HG02970 (cell line): ENCODE data around the gene NCOR2.
A peak's percentile ranks its signal among the peaks of the same experiment; 100 is the strongest.

Source experiments
- ATAC-seq: cut with Tn5 transposase; IDR thresholded peaks from one replicate; pipeline ENCODE4 v1.9.1; 2021; ENCODE audit warnings: mild to moderate bottlenecking, moderate library complexity, moderate number of reproducible peaks; ENCODE audit not compliant: unreplicated experiment, low FRiP score

NCOR2 gene

DNA sequence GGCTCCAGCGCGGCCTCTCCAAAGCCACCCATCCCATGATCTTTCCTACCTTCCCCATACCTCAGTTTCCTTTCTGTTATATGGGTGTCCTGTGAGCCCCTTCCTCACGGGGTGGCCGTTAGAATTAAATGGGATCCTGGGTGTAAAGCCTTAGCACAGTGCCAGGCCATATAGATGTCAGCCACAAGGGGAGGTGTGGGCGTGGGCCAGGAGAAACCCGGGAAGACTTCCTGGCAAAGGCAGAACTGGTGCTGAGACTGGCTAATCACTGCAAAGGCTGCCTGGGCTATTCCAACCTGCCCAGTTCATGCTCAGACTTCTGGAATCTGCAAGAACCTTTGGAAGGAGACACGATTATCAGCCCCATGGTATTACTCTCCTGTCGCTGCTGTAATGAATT lies 11.0 kb upstream of the NCOR2 start:
- ATAC-seq: no peak

DNA sequence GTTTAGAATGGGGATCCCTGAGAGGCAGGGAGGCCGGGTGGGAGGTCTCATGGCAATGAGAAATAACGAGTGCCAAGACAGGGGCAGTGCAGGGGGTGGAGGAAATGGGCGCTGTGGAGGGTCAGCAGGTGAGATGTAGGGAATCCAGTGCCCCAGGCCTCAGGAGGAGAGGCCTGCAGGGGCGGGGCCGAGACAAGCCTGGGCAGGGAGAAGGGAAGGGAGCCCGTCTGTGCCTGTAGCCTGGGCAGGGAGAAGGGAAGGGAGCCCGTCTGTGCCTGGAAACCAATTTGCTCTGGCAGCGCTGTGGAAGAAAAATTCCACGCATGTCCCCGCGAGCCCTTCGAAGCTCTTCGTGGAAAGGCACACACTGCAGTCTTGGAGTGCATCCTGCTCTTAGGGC lies 10.6 kb upstream of the NCOR2 start:
- no peak for ATAC-seq

DNA sequence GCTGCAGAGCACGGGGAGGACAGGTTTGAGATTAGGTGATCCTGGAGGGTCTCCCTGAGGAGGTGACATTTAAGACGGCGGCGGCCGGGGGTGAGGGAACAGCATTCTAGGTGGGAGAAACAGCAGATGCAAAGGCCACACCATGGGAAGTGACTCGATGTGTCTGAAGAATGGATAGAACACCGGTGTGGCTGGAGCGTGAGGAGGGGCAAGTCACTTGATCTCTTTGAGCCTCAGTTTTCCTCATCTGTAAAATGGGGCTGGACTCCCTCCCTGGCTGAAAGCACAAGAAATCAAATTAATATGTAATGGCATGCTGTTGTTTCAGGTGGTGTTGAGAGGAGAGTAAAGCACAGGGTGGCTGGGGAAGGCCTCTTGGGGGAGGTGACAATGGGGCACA lies 10.0 kb upstream of the NCOR2 start:
- ATAC-seq: no peak

DNA sequence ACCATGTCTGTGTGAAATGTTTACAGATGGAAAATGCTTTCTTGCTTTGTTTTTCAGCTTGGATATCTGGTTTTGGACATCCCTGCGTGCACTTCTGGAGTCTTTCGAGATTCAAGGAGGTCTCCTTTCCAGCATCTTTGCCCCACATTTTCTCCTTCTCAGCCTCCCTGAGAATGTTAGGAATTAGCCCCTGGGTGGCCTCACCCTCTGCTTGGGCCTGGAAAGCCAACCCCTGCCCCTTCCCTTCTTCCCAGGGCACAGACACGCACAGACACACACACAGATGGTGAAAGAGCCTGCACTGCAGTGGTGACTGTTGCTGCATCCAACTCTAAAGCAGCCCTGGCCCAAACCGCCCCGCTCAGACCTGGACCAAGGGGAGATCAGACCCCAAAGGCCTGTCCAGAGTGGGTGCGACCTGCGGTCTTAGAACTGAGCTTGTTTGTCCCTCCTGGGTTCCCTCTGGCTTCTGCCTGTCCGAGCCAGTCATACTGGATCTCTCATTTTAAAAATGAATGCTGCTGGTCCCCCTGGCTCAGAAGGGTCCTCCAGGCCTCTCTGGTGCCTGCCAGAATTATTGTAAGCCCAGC lies 8.7 kb upstream of the NCOR2 start:
- no peak for ATAC-seq

DNA sequence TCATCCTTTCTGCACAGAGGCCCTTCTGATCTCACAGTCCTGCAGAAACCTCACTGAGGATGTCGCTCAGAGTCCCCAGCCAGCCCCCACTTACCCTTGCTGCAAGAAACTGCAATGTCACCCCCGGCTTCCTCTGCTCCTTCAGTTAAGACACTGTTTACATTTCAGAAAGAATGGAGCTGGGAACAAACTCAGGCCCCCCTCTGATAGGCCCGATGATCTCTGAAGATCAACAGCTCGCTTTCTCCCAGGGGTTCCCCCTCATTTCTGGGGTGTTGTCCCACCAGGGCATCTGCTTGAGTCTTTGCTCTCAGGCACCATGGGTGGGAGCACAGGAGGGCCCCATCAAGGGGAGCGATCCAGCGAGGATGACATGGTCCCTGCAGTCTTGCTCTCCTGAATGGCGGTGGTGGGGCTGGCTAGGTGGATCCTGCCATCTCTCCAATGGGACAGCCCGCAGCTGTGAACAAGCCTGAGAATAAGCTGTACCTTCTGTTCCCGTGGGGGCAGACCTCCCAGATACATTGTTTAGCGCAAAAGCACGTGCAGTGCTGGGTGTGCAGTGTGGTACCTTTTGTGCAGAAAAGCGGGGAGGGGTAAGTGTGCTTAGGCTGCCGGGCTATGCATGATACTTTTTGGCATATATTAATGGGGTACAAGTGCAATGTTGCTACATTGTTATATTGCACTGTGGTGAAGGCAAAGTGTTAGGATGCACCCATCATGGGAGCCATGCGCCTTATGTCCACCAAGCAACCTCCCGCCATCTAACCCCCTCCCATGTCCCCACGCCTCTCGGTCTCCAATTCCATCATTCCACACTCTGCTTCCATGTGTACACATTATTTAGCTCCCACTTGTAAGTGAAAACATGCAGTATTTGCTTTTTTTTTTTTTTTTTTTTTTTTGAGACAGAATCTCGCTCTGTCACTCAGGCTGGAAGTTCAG lies 6.7 kb upstream of the NCOR2 start:
- ATAC-seq: no peak

DNA sequence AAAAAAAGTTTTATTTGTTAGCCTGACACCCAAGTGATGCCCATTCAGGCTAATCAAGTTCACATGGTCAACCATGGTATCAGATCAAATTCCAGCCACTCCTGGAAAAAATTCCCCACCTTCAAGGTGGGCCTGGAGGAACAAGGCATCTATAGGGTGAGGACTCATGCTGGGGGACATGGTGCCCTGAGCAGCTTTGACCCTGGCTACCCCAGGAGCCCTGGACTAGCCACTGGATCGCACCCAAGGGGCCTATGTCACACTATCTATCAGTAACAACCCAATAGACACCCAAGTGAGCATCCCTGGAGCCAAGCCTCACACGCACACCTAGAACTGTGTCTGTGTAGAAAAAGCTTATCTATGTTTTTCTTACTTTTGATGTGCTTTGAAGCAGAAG lies 4.1 kb upstream of the NCOR2 start:
- no peak for ATAC-seq

DNA sequence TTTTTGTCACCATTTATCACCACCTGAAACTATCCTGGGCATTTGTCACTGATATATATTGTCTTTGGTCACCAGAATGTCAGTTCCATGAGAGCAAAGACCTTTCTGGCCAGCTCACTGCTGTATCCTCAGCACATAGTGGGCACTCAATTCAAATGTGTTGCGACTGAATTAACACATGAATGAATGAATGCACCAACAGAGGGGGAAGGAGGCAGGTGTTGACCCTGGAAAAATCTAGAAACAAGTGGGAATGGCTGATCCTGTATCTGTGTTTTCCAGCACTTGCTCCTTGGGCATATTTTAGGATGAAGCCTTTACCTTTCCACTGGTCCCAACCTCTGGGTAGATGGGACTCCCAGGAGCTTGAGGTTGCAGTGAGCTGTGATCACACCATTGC lies 3.4 kb upstream of the NCOR2 start:
- no peak for ATAC-seq

DNA sequence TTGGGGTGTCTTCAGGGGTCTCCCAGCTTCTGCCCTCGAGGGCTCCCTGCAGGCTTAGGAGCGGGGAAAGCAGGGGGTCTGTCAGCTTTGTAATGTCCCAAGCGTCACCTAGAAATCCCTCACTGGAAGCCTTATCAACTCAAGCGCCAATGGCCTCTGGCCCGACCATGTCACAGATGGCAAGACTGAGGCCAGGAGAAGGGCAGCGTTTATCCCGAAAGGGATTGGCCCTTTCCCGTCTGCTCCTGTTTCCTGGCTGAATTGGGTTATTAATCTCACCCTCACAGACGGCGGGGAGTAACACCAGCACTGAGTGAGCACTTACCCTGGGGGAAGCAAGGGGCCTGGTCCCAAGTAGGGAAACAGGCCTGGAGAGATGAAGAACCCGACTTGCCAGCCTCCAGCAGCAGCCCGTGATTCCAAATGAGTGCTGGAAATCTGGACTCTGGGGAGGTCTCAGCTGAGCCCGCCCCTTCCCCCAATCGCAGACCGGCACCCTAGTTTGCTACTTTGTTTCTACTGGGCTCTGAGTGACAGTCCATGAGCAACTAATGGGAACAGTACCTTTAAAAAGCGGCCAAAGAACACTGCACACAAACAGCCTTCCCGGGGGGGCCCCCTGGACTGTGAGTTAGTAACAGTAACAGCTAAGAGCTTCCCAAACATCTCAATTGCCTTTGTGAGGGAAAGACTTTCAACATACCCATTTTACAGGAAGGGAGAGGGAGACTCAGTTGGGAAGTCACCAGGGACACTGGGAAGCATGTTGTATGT lies 2.1 kb upstream of the NCOR2 start:
- no peak for ATAC-seq

DNA sequence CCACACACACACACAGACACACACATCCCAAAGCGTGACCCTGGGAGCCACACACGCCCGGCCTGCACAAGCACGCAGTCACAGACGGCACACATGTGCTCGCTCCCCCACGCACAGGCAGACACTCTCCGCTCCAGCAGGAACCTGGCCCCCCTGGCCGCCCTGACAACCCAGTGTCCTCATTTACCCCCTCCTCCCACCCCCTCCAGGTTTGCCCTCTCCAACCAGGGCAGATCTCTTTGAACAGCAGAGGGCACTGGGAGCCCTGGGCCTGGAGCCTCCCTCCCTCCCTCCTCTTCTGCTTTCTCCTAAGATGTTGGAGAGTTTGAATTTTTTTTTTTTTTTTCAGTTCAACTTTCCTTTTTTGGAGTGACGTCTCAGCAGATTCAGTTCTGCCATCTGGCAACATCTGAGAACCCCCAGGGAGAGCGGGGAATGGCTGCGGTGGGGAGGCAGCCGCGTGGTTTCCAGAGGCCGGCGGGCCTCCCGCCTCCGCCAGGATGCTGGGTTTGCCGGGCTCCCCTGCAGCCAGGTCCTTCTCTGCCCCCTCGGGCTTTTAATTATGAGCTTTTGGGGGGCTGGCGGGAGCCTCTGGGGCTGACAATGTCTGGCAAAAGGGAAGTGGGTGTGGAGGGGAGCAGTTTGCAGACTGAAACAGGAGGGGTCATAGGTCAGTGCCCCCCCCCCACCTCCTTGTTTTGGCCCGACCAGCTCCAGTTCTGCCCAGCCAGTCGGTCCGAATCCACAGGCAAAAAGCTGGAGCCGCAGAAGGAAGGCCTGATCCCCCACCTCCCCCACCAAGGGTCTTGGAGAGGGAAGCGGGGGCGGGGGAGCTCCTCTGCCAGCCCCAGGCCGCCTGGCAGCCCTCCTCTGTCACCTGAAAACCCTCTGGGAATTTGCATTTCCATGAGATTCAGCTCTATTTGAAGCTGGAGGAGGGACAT lies 1.3 kb upstream of the NCOR2 start:
- ATAC-seq: no peak

DNA sequence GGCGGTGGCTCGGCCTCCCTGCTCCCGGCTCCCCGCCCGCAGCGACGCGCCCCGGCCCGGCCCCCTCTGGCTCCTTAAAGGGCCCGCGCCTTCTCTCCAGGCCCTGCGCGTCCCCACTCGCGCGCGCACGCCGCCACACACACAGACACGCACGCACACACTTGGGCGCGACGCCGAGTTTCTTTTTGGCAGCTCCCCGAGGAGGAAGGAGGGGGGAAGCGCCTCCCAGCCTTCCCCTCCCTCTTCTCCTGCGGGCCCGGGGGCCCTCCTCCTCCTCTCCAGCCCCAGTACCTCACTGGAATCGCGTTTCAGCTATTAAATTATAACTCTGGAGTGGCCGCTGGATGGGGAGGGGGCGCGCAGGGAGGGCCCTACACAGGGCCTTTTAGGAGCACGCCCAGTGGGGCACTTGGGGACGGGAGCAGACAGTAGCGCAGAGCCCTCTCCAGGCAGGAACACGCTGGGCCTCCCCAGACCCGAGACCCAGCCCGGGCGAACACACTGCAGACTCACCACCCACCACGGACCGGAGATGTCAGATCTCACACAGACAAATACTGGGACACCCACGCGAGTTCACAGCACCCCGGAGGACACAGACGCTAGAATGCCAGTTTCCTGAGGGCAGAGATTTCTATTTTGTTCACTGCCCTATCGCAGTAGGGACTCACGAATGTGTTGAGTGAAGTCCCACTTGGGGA lies 411 bp upstream of the NCOR2 start:
- peak; percentile 41 for ATAC-seq

DNA sequence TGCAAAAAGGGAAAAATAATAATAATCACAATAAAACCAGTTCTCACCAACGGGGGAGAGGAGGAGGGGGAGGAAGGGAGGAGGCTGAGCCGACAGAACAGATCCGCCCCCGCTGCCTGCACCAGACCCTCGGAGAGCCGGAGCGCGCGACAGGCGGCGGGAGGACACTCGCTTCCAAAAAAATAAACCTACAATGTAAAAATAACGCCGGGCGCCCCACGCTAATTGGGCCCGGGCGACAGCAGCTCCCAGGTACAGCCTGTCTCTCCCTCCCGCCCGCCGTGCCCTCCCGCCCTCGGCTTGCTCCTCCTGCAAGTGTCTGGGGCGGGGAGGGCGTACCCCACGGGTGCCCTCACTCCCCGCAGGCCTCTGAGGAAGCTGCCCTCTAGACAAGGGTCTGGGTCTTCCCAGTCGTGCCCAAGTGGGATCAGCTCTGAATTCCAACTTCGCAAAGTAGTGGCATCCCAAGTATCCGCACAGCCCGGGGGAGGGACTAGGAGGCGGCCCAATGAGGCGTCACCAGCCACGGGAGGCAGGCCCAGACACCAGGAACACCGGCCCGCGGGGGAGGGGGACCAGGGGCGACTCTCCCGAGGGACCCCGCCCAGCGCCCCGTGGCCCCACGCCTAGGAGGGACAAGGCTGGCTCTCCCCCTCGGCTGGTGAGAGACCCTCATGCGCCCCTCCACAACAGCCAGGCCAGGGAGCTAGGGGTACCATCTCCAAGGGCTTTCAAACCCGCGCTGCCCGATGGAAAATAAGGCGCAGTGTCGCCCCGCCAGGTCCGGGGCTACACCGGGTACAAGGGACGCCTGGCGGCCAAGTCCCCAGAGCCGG lies 1.0 kb downstream of the NCOR2 start:
- peak; percentile 38 for ATAC-seq

DNA sequence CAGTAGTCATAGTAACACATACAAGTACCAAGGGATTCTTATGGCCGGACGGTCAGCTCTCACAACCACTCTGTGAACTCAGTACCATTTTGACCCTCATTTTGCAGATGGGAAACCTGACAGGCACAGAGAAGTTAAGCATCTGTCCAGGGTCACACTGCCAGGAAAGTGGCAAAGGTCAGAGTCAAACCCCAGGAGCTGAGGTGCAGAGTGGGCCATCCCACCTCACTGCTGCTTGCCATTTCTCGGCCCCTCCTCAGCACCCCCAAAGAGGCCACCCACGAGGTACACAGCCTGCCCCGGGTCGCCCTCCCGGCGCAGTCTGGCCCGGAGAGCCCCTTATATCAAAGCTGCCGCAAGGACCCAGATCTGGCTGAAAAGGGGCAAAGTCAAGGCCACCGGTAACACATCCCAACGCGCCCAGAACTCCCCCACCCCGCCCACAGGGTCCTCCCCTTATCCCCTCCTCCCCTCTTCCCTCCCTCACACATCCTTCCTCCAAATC lies 1.7 kb downstream of the NCOR2 start:
- ATAC-seq: no peak

DNA sequence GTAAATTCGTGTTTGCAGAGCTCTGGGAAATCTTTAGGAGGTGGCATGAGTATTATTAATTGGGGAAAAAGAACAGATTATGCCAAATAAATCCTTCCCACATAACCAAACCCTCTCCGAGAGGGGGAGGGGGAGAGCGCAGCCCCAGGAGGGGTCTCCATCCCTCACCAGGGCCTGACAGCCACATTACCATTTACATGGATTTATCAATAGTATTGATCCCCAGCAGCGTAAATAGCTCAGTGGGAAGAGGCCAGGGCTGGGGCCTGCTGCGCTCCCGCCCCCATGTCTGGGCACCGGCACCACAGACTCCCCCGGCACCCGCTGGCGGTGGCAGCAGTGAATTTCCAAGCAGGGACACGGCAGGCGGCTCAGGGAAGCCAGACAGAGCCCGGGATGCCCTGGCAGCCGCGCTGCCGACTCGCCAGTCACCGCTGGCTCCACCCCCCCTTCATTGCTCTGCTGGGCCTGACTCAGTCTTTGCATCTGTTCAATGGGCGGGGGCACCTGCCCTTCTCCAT lies 2.4 kb downstream of the NCOR2 start:
- ATAC-seq: no peak

DNA sequence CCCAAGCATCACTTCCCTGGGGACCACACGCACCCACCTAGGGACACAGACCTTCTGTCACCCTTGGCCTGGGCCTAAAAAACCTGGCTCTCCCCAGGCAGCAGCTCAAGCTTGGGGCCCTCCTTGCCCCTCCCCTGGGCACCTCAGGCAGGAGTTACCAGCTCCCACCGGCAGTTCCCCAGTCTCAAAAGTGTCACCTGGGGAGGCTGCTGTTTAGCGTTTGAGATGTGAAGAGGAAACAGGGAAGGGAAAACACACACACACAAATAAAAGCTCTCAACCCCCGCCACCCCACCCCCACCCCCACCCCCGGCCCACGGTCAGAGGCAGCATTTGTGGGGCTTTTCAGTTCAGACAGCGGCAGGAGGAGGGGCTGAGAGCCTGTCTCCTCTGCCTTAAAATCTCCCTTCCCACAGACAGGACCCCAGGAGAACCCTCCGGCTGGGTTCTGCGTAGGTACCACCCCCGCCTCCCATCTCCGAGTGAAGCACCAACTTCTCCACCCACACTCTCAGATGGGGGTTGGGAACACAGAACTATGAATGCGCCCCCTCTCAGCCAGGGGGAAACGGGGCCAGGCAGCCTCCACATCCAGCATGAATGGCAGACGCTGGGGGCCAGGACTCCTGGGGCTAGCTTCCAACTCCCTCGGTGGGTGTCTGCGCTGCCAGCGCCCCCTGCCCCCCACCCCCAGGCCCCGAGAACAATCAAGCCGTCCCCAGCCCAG lies 3.0 kb downstream of the NCOR2 start:
- no peak for ATAC-seq

DNA sequence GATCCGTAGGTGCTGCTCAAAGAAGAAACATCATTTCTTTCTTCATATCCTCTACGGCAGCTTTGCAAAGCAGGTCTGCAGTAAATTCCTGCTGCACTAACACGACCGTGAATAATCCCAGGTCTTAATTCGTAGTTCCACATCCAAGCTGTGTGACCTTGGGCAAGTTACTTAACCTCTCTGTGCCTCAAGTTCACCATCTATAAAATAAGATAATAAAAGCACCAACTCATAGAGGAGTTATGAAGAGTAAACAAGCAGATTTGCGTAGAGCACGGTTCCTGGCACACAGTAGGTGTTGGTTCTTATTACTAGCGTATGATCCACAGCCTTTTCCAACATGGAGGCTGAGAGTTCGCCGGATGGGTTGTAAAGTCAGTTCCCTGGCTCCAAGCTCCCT lies 3.6 kb downstream of the NCOR2 start:
- ATAC-seq: no peak

DNA sequence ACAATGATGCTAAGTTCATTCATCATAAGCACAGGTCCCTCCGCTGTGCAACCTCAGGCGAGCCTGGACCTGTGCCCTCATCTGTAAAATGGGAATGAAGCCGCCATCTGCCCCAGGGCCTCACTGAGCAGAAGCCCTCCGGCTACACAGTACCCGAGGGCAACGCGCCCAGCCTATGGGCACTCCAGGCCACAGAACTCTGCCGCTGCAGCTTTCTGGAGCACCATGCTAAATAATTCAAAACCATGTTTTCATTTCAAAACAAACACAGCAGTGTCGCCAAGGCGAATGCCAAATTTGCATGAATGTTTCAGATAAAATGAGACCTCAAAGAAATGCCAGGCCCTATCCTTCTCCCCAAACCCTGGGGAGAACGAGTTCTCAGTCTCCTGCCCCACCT lies 4.0 kb downstream of the NCOR2 start:
- no peak for ATAC-seq

DNA sequence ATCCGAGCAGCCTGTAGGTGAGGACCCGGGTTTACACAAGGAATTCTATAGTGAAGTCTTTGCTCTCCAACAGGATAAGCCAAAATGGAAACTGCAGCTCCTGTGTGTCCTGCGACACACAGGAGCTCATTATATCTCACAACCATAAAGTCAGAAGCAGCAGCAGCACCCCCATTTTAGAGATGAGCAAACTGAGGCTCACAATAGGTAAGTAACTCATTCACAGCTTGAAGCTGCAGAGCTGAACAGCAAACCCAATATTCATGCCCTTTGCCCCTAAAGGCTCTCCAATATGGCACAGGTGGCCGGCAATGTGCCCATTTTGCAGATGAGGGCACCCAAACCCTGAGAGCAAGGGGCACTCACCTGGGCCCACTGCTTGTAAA lies 4.6 kb downstream of the NCOR2 start:
- ATAC-seq: no peak
